ENCODE measurements around the gene PCID2. TPM values are rescaled to one million over a fixed set of nuclear protein-coding genes. Genes with fewer than 3 reads are reported as not detected.
A peak's percentile ranks its signal among the peaks of the same experiment; 100 is the strongest.

Gene PCID2
- total RNA-seq, 2 experiments from 2014 or later = 66.6 to 72.4 TPM

DNA sequence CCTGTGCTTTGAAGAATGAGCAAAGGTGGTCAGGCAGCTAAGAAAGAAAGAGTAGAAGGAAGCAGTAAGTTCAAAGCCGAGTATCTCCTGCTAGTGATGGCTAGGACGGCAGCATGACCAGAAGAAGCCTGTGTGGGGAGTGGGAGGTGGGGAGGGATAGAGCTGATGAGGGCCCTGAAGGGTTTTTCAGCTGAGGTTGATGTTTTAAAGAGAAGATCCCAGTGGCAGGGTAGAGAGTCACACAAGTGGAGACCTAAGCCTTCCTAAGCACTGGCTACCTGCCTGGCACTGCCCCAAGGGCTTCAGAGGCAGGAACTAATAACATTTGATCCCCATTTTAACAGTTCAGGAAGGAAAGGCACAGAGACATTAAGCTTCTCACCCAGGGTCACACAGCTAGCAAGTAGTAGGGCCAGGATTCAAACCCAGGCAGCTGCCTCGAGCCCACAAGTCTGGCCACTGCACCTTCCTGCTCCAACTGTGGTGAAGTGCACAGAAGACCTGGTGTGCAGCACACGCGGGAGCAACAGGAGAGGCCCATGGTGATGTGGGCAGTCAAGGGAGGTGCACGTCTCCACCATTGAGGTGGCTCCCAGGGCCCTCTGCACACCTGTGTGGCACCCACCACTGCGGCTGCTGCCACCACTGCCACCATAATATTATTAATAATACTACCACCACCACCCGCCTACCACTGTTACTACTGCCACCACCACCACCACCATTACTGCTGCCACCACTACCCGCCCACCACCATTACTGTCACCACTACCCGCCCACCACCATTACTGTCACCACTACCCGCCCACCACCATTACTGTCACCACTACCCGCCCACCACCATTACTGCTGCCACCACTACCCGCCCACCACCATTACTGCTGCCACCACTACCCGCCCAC lies 23.1 kb upstream of the PCID2 start:
- ChIA-PET POLR2A (no interaction called here), CTCF (no interaction called here)
- H3K27me3 Mint-ChIP-seq = no peaks in the 10 kb centered on the region
- H3K4me1 Mint-ChIP-seq (ENCODE audit: low read depth) = no peaks in the 10 kb centered on the region
- no peaks in the 10 kb centered on the region for H3K9me3 Mint-ChIP-seq
- no peak overlapping the region for H3K4me3 Mint-ChIP-seq
- H3K27ac Mint-ChIP-seq = no peak overlapping the region
- DNase-seq = no peak
- peaks cover 49% of the 10 kb centered on the region for H3K36me3 Mint-ChIP-seq
- intact Hi-C loops (cut with micrococcal nuclease) = no loop called here

DNA sequence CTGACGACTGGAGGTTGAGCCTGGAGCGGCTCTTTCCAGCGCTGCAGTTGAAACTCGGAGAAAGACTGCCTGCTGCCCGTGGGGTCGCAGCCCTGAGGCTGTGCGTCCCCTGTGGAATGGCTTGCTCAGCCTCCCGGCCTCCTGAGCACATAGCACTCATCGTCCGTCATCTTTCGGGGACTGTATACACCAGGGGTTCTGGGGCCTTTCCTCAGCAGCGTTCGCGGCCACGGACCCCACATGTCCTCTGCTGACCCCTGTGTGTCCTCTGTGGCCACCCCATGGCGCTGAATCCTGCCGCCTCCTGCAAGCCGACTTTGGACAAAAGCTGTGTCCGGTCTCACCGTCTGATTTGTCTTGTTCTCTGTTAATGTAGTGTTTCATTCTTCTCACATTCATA lies 21.3 kb upstream of the PCID2 start:
- H3K27ac Mint-ChIP-seq = no peak overlapping the region
- H3K27me3 Mint-ChIP-seq = no peaks in the 10 kb centered on the region
- intact Hi-C loops (cut with micrococcal nuclease) = no loop called here
- DNase-seq = no peak
- H3K9me3 Mint-ChIP-seq = no peaks in the 10 kb centered on the region
- no peaks in the 10 kb centered on the region for H3K4me1 Mint-ChIP-seq (ENCODE audit: low read depth)
- no peak overlapping the region for H3K4me3 Mint-ChIP-seq
- POLR2A ChIA-PET = no interaction called here
- peaks cover 44% of the 10 kb centered on the region for H3K36me3 Mint-ChIP-seq
- CTCF ChIA-PET = no interaction called here

DNA sequence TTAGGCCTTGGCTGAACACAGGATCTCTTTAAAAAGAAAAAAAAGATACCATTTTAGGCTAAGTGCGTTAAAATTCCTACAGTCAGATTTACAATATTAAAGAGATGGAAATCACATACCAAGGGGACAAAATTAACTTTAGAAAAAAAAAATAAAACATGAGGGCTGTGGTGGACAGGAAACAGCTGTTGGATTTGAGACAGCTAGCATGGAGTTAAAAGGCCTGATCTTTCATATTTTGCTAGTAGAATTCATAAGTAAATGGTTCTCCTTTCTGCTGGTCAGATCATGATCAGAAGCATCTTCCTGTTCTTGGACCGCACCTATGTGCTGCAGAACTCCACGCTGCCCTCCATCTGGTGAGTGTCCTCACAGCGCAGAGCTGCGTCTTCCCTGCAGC lies 20.7 kb upstream of the PCID2 start:
- Mint-ChIP-seq H3K27me3 (no peaks in the 10 kb centered on the region), H3K36me3 (peaks cover 46% of the 10 kb centered on the region), H3K4me3 (no peak overlapping the region), H3K9me3 (no peaks in the 10 kb centered on the region), H3K27ac (no peak overlapping the region), H3K4me1 (ENCODE audit: low read depth) (no peaks in the 10 kb centered on the region)
- CTCF ChIA-PET = no interaction called here
- POLR2A ChIA-PET = no interaction called here
- intact Hi-C loops (cut with micrococcal nuclease) = no loop called here
- DNase-seq = no peak

DNA sequence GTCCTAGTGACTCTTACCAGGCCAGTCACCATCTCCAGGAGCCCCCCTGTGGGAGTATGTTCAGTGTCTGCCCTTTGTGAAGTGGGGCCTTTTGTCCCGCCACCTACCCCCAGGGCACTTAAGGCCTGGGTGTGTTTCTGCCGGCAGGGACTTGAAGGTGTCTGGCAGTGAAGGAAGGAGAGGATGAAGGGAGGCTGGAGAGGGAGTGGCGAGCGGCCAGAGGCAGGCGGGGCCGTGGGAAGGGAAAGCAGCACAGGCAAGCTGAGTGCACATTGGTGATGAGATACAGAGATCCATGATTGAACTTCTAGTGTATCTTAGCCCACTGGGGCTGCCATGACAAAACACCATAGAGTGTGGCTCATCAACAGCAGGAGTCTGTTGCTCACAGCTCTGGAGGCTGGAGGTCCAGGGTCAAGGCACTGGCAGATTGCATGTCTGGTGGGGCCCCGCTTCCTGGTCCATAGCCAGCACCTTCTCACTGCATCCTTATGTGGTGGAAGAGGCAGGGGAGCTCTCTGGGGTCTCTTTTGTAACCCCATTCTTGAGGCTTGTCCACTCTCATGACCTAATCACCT lies 18.5 kb upstream of the PCID2 start:
- no peaks in the 10 kb centered on the region for H3K27me3 Mint-ChIP-seq
- H3K4me1 Mint-ChIP-seq (ENCODE audit: low read depth) = peaks cover 6% of the 10 kb centered on the region
- CTCF ChIA-PET = no interaction called here
- no peaks in the 10 kb centered on the region for H3K9me3 Mint-ChIP-seq
- no peak overlapping the region for H3K4me3 Mint-ChIP-seq
- intact Hi-C loops (cut with micrococcal nuclease) = no loop called here
- DNase-seq = no peak
- no peak overlapping the region for H3K27ac Mint-ChIP-seq
- peaks cover 51% of the 10 kb centered on the region for H3K36me3 Mint-ChIP-seq
- POLR2A ChIA-PET = no interaction called here

DNA sequence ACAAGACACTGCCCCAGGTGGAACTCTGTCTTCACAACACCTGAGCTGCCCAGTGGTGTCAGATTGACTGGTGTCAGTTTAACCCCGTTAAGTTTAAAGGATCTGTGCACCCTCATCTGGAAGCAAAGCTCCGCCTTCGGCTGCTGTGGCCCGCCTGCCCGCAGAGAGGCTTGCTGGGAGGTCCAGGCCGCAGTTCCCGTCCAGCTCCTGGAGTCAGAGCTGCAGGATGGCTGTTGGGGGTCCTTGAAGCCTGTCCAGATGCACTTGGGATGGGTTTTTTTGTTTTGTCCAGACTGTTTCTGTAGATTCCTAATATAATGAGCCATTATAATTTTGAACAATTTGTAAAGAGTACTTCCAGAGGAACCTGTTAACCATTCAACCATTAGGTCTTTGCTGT lies 17.0 kb upstream of the PCID2 start:
- Mint-ChIP-seq H3K9me3 (no peaks in the 10 kb centered on the region), H3K36me3 (peaks cover 46% of the 10 kb centered on the region), H3K27me3 (no peaks in the 10 kb centered on the region), H3K27ac (no peak overlapping the region), H3K4me3 (no peak overlapping the region), H3K4me1 (ENCODE audit: low read depth) (peaks cover 12% of the 10 kb centered on the region)
- intact Hi-C loops (cut with micrococcal nuclease) = no loop called here
- ChIA-PET CTCF (no interaction called here), POLR2A (no interaction called here)
- no peak for DNase-seq

DNA sequence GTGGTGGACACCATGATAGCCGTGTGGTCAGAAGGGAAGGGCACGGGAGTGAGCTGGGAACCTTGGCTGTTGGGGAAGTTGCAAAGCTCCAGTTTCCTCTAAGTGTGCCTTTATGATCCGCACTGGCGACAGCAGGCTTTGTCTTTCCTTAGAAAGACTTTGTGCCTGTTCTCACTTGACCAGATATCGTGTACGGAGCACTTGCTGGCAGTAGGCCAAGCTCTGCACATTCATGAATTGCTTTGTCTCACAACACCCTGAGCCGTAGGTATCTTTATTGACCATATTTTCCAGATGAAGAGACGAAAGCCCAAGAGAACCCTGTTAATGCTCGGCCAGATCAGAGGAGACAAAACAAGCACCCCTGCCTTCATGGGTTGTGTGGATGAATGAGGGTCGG lies 16.0 kb upstream of the PCID2 start:
- intact Hi-C loops (cut with micrococcal nuclease) = no loop called here
- no peaks in the 10 kb centered on the region for H3K9me3 Mint-ChIP-seq
- no peak overlapping the region for H3K27ac Mint-ChIP-seq
- H3K27me3 Mint-ChIP-seq = no peaks in the 10 kb centered on the region
- ChIA-PET POLR2A (no interaction called here), CTCF (no interaction called here)
- no peak for DNase-seq
- H3K4me3 Mint-ChIP-seq = no peak overlapping the region
- H3K36me3 Mint-ChIP-seq = peaks cover 39% of the 10 kb centered on the region
- peaks cover 21% of the 10 kb centered on the region for H3K4me1 Mint-ChIP-seq (ENCODE audit: low read depth)

DNA sequence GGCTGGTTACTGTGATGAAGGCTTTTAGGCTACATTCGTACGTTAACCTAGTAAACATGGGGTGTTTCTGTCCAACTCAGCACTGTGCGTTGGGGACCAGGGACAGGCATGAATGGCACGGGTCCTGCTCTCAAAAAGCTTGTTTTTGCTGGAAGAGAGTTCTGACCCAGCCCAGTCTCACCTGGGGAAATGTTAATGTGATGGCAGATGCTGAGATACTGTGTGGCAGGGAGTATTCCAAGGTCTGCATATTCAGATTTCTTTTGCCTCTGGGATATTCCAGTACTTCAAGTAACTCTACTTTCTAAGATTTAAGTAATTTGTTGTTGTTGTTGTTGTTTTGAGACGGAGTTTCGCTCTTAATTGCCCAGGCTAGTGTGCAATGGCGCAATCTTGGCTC lies 14.6 kb upstream of the PCID2 start:
- Mint-ChIP-seq H3K9me3 (no peaks in the 10 kb centered on the region), H3K4me3 (no peak overlapping the region), H3K4me1 (ENCODE audit: low read depth) (peaks cover 26% of the 10 kb centered on the region), H3K36me3 (peaks cover 33% of the 10 kb centered on the region), H3K27me3 (no peaks in the 10 kb centered on the region), H3K27ac (no peak overlapping the region)
- intact Hi-C loops (cut with micrococcal nuclease) = no loop called here
- DNase-seq = no peak
- CTCF ChIA-PET = no interaction called here
- POLR2A ChIA-PET = no interaction called here

DNA sequence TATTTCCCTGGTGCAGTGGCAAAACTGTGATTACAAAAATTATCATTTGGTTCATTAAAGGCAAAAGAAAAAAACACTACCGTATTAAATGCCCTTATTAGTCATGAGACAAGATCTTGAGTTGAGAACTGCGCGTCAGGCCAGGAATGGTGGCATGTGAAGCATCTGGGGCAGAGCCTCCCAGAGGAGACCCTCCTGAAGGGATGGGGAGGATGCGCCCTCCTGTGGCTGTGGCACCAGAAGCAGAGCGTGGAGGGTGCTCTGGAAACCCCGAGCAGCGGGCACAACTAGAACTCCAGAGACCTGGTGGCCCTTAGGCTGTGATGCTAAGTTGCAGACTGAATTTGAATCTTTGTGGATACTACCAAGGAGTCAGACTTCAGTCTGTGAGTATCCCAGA lies 12.4 kb upstream of the PCID2 start:
- ChIA-PET CTCF (no interaction called here), POLR2A (no interaction called here)
- Mint-ChIP-seq H3K36me3 (peaks cover 28% of the 10 kb centered on the region), H3K4me1 (ENCODE audit: low read depth) (peaks cover 26% of the 10 kb centered on the region), H3K4me3 (no peak overlapping the region), H3K27ac (no peak overlapping the region), H3K27me3 (no peaks in the 10 kb centered on the region), H3K9me3 (no peaks in the 10 kb centered on the region)
- intact Hi-C loops (cut with micrococcal nuclease) = no loop called here
- peak; percentile 36 for DNase-seq

DNA sequence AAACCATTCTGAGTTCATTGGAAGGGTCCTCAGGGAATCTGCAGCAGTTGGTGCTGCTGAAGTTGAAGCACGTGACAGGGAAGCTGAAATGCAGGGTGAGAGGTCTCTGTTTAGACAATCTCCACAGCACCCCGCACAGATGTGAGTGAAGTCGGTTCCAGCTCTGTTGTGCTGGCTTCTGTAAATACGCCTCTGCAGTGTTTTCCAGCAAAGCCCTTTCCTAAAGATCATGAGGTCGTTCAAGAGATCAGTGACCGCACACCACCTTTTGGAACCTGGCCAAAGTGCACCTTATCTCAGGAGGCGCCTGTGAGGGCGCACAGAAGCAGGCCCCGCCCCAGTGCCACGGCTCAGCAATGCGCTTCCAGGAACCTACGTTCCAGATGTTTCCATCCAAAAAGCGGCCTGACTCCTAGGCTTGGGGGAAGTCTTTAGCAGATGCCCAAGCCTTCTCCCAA lies 11.7 kb upstream of the PCID2 start:
- ChIA-PET POLR2A (no interaction called here), CTCF (no interaction called here)
- DNase-seq = no peak
- H3K27ac Mint-ChIP-seq = no peak overlapping the region
- no peaks in the 10 kb centered on the region for H3K9me3 Mint-ChIP-seq
- no peak overlapping the region for H3K4me3 Mint-ChIP-seq
- H3K27me3 Mint-ChIP-seq = no peaks in the 10 kb centered on the region
- intact Hi-C loops (cut with micrococcal nuclease) = no loop called here
- peaks cover 26% of the 10 kb centered on the region for H3K4me1 Mint-ChIP-seq (ENCODE audit: low read depth)
- H3K36me3 Mint-ChIP-seq = peaks cover 28% of the 10 kb centered on the region

DNA sequence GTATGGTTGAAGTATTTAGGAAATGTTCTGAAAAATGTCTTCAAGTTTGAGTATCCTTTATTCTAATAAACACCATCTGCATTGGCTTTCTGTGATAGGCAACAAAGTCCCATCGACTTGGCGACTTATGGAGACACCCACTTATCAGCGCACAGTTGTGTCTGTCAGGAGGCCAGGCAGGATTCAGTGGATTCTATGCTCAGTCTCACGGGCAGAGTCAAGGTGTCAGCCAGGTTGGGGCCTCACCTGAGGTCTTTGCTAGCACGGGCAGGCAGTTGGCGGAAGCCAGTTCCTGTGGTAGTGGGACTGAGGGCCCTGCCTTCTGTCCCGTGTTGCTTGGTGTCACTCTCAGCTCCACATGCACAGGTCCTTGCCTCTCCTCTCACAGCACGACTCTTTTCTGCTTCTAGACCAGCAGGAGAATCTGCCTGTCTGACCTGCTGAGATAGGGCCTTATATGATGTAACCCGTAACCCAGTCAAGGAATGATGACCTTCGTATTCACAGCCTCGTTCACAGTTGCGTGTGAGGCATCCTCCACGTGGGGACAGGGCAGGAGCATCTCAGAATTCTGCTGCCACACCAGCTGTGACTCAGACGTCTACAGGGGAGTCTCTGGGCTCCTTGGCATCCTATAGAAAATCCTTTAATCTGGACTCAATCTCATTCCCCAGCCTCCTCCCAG lies 10.9 kb upstream of the PCID2 start:
- H3K4me3 Mint-ChIP-seq = no peak overlapping the region

DNA sequence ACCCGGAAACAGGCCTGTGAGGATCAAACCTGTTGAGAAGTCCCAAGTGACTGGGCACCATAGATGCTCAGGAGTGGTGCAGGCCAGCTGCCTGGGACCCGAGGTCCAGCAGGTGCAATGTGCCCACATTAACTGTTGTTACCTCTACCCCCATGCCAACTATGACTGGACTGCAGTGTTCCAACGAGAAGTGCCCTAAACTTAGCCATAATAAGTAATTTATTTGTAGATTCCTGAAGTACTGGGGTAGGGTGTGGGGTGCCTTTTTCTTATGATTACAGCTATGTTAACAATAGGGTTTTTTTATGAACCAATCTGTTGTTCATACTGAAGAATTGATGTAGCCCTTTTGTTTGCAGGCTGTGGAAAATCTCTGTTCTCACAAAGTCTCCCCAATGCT lies 10.1 kb upstream of the PCID2 start:
- no peaks in the 10 kb centered on the region for H3K9me3 Mint-ChIP-seq
- intact Hi-C loops (cut with micrococcal nuclease) = no loop called here
- H3K4me1 Mint-ChIP-seq (ENCODE audit: low read depth) = peaks cover 26% of the 10 kb centered on the region
- no peaks in the 10 kb centered on the region for H3K27me3 Mint-ChIP-seq
- no peak overlapping the region for H3K4me3 Mint-ChIP-seq
- POLR2A ChIA-PET = interaction anchor here (1.6 kb wide), 1 partner anchor 9 kb away, joined by 5 read pairs; the partner anchor contains the start of gene CUL4A
- peaks cover 17% of the 10 kb centered on the region for H3K36me3 Mint-ChIP-seq
- CTCF ChIA-PET = no interaction called here
- H3K27ac Mint-ChIP-seq = no peak overlapping the region
- DNase-seq = no peak

More for the DNA sequence above, 10.9 kb upstream of the PCID2 start:
- peaks cover 26% of the 10 kb centered on the region for H3K4me1 Mint-ChIP-seq (ENCODE audit: low read depth)
- H3K27me3 Mint-ChIP-seq = no peaks in the 10 kb centered on the region
- H3K27ac Mint-ChIP-seq = no peak overlapping the region
- H3K9me3 Mint-ChIP-seq = no peaks in the 10 kb centered on the region
- POLR2A ChIA-PET = interaction anchor here (1.6 kb wide), 1 partner anchor 10 kb away, joined by 5 read pairs; the partner anchor contains the start of gene CUL4A
- CTCF ChIA-PET = no interaction called here
- no peak for DNase-seq
- intact Hi-C loops (cut with micrococcal nuclease) = no loop called here
- peaks cover 22% of the 10 kb centered on the region for H3K36me3 Mint-ChIP-seq

DNA sequence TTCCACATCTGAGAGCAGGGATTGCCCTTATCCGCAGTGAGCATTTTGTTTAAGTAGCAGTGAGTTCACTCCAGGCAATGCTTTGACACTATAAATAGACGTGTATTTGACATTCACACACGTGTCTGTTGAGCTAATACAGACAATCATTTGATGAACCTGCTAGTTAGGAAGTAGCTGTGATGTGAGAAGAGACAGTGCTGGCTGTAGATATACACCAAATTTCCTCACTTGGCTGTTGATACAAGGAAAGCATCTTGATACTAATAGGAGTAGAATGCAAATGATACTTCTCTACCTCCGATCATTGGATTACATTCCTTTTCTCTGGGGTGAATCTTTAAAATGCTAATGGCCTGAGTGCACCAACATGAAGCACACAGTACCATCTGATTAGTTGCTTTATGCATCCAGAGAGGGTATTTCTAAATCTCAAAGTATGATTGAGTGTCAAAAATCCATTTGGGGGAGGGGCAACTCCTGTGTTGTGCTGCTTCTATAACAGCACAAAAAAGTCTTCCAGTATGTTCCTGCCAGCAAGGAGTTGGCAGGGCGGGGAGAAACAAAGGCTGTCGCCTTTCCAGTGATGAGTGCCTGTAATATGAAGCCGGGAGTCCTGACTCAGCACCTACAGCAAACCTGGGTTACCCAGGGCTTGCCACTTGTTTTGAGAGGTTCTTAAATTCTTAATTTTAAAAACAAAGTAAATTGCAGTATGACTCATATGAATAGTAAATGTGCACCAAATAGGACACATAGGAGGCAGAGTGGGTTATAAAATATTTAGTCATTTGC lies 8.0 kb upstream of the PCID2 start:
- CTCF ChIA-PET = no interaction called here
- POLR2A ChIA-PET = no interaction called here
- Mint-ChIP-seq H3K27ac (no peak overlapping the region), H3K36me3 (peaks cover 13% of the 10 kb centered on the region), H3K9me3 (no peaks in the 10 kb centered on the region), H3K27me3 (no peaks in the 10 kb centered on the region), H3K4me1 (ENCODE audit: low read depth) (peaks cover 26% of the 10 kb centered on the region), H3K4me3 (no peak overlapping the region)
- intact Hi-C loops (cut with micrococcal nuclease) = no loop called here
- peak; percentile 38 for DNase-seq
